Measurements from ENCODE around the gene RAMP3.

Gene RAMP3

DNA sequence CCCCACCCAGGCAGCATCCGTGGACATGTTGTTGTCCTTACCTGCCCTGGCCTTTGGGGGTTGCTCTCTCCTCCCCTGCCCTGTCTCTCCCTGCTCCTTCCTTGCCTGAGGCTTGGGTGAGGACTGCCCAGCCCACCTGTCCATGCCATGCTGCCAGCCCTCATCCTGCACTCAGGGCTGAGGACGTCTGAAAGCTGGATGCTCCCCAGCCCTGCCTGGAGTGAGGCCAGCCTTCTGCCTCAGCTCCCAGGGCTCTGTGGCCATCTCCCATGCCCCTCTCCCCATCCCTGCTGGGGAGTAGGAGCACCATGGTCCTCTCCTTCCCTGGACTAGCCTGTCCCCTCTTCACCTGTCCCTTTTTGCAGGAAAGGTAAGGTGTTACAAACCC, 68.4 kb downstream of the RAMP3 start:
- DNase-seq = no peak

- no peak for DNase-seq
Measured at GRCh38 chr7:45229156-45229920, 71.7 kb downstream of the RAMP3 start.

DNA sequence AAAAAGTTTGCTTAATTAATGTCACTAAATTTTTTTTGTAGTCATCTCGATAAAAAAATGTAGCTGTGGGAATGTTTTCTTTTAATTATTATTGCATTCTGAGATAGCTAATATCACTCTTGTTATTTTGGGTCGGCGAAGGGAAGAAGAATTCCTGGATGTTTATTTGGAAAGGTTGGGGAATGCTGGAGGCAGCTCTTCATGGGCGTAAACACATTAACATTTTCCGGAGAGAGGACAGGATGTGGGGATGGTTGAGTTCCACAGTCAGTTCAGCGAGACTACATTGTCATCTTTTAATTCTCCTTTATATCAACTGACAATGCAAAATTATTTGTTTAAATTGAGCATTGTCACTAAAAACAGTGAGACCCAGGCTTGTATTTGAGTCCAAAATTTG, 72.5 kb downstream of the RAMP3 start:
- no peak for DNase-seq

- DNase-seq = no peak
Measured at GRCh38 chr7:45230611-45231165, 73.1 kb downstream of the RAMP3 start.

DNA sequence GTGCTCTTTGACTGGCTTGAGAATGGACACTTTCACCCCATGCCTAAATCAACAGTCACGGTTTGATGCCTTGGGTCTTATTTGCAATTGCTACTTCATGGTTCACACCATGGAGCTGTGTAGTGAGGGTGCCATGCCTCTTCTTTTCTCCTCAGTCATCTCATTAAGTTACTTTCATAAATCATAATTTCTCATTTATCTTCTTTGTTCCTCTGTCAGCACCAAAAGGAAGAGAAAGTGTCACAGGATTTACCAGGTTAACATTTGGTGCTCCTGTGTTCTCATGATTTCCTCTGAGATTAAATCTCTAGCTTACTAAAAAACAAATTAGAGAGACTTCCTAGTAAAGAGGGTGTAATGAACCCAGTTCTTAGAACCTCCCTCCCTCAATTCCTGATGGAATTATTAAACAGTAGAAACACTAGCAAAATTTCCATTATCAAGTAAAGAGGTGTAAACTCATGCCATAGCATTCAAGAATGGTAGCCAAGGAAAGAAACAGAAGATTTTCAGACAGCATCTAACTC, 75.7 kb downstream of the RAMP3 start:
- DNase-seq = no peak

Measured in NCI-H446 treated with DMSO at 0.1 percent for 48 hours (cell line).